ENCODE results near the gene RPL11.

GRCh38 chr1:23698466-23698865 lies 6.9 kb downstream of the RPL11 start:
- TF ChIP-seq POLR2AphosphoS5 (IDR thresholded peaks at IDR 0.05; ENCODE audit: low read depth, low read length) = no peak; the same call in 1 of the 2 replicates
- TF ChIP-seq CTCF (IDR thresholded peaks at IDR 0.05) = no peak
